ENCODE results near the gene CLRN1.

Gene CLRN1

DNA sequence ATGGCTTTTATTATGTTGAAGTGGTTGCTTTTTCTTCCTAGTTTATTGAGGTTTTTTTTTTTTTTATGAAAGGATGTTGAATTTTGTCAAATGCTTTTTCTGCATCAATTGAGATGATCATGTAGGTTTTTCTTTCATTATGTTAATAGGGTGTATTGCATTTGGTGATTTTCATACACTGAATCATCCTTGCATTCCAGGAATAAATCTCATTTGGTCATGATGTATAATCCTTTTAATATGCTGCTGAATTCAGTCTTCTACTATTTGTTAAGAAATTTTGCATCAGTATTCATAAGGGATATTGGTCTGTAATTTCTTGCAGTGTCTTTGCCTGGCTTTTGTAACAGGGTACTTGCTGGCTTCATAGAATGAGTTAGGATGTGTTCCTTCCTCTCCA lies 11.5 kb upstream of the CLRN1 start:
- in situ Hi-C loops (cut with MboI; ENCODE audit: low sequenced_read_pairs, unreplicated experiment) = no loop called here
- DNase-seq (ENCODE audit: low spot score) = no peak
- TF ChIP-seq, protein P1, sequence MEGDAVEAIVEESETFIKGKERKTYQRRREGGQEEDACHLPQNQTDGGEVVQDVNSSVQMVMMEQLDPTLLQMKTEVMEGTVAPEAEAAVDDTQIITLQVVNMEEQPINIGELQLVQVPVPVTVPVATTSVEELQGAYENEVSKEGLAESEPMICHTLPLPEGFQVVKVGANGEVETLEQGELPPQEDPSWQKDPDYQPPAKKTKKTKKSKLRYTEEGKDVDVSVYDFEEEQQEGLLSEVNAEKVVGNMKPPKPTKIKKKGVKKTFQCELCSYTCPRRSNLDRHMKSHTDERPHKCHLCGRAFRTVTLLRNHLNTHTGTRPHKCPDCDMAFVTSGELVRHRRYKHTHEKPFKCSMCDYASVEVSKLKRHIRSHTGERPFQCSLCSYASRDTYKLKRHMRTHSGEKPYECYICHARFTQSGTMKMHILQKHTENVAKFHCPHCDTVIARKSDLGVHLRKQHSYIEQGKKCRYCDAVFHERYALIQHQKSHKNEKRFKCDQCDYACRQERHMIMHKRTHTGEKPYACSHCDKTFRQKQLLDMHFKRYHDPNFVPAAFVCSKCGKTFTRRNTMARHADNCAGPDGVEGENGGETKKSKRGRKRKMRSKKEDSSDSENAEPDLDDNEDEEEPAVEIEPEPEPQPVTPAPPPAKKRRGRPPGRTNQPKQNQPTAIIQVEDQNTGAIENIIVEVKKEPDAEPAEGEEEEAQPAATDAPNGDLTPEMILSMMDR (IDR thresholded peaks at IDR 0.05; ENCODE audit: borderline replicate concordance, control extremely low read depth, extremely low read depth, insufficient read depth, missing control alignments) = no peak

GRCh38 chr3:150978566-150979148 lies 6.1 kb upstream of the CLRN1 start:
- DNase-seq (ENCODE audit: low spot score) = no peak
- in situ Hi-C loops (cut with MboI; ENCODE audit: low sequenced_read_pairs, unreplicated experiment) = no loop called here
- TF ChIP-seq, protein P1 (IDR thresholded peaks at IDR 0.05; ENCODE audit: borderline replicate concordance, control extremely low read depth, extremely low read depth, insufficient read depth, missing control alignments) = no peak

DNA sequence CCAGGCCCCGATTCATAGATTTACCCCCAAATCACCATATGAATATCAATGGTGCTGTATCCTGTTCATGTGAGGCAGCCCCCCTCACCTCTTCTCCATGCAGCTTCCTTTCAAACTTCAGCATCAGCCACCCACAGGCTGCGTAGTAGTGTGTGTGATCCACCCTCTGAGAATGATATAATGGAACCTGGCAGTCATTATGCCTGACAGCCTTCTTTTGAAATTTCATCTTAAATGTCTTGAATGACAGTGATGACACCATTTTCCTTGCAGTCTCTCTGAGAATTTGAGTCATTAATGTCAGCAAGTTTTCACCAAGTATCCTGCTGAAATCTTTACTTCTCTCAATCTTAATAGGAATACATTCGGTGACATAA lies 3.5 kb upstream of the CLRN1 start:
- in situ Hi-C loops (cut with MboI; ENCODE audit: low sequenced_read_pairs, unreplicated experiment) = no loop called here
- TF ChIP-seq, protein P1 (IDR thresholded peaks at IDR 0.05; ENCODE audit: borderline replicate concordance, control extremely low read depth, extremely low read depth, insufficient read depth, missing control alignments) = no peak
- no peak for DNase-seq (ENCODE audit: low spot score)

- in situ Hi-C loops (cut with MboI; ENCODE audit: low sequenced_read_pairs, unreplicated experiment) = no loop called here
- TF ChIP-seq, protein P1 (IDR thresholded peaks at IDR 0.05; ENCODE audit: borderline replicate concordance, control extremely low read depth, extremely low read depth, insufficient read depth, missing control alignments) = no peak
- DNase-seq (ENCODE audit: low spot score) = no peak
Observed at GRCh38 chr3:150975086-150975991, 2.8 kb upstream of the CLRN1 start.

- in situ Hi-C loops (cut with MboI; ENCODE audit: low sequenced_read_pairs, unreplicated experiment) = no loop called here
- no peak for DNase-seq (ENCODE audit: low spot score)
- TF ChIP-seq, protein P1 (IDR thresholded peaks at IDR 0.05; ENCODE audit: borderline replicate concordance, control extremely low read depth, extremely low read depth, insufficient read depth, missing control alignments) = no peak
Observed at GRCh38 chr3:150970665-150971324, 1.7 kb downstream of the CLRN1 start.

DNA sequence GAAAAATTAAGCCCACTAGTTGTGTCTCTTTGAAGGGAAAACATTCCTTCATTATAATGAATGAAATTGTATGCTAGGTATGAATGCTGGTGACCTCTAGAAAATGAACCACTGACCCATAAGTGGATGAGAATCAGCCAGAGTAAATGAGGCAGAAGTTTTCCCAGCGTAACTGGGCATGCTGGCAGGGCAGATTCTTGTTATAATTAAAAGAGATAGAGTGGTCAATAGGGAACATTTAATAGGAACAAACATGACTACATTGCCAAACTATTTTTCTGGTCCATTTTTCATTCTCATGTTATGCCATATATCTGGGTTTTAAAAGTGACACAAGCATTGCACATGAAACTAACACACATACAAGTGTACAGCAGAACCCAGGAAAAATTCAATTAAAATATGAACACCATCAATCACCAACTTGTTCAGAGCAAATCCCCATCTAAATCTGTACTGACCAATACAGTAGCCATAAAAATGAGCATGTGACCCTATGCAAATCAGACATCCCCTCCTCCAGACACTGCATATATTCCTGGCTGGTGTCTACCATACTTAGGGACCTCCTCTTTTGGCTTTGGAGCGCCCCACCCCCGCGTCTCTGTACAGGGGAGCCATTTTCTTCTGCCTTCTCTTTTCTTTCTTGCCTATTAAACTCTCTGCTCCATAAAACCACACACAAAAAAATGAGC lies 4.0 kb downstream of the CLRN1 start:
- TF ChIP-seq, protein P1 (IDR thresholded peaks at IDR 0.05; ENCODE audit: borderline replicate concordance, control extremely low read depth, extremely low read depth, insufficient read depth, missing control alignments) = no peak
- no peak for DNase-seq (ENCODE audit: low spot score)
- in situ Hi-C loops (cut with MboI; ENCODE audit: low sequenced_read_pairs, unreplicated experiment) = no loop called here
